Hepatocyte (in vitro differentiated cells): ENCODE measurements around the gene HADHA. TPM values are rescaled to one million over a fixed set of nuclear protein-coding genes. Genes with fewer than 3 reads are reported as not detected.

Experiments used
- DNase-seq: peaks from one replicate; pipeline ENCODE4 v3.0.0-alpha.2; 2016; ENCODE audit warnings: low spot score
- H2AFZ ChIP-seq: fragments of 200-600 bp; sonication (generic); 2 replicates; pipeline ENCODE4 v1.6.0; 2016; ENCODE audit warnings: antibody characterized with exemption, mild to moderate bottlenecking
- H3K27ac ChIP-seq: fragments of 200-600 bp; sonication (generic); 2 replicates; pipeline ENCODE4 v1.5.1; 2016; ENCODE audit warnings: mild to moderate bottlenecking
- H3K27me3 ChIP-seq: fragments of 200-600 bp; sonication (generic); 2 replicates; pipeline ENCODE4 v1.6.1; 2016
- H3K36me3 ChIP-seq: fragments of 200-600 bp; sonication (generic); replicated peaks from 2 replicates; pipeline ENCODE4 v1.5.1; 2016; ENCODE audit warnings: low read depth; ENCODE audit not compliant: insufficient read depth
- H3K4me1 ChIP-seq: fragments of 200-600 bp; sonication (generic); 2 replicates; pipeline ENCODE4 v1.5.1; 2016; ENCODE audit warnings: mild to moderate bottlenecking, moderate library complexity; ENCODE audit not compliant: insufficient read depth
- H3K4me2 ChIP-seq: fragments of 200-600 bp; sonication (generic); 2 replicates; pipeline ENCODE4 v1.6.0; 2016
- H3K4me3 ChIP-seq: fragments of 200-600 bp; sonication (generic); 2 replicates; pipeline ENCODE4 v1.5.1; 2016; ENCODE audit warnings: mild to moderate bottlenecking
- H3K79me2 ChIP-seq: fragments of 200-600 bp; sonication (generic); 2 replicates; pipeline ENCODE4 v1.6.0; 2017; ENCODE audit warnings: mild to moderate bottlenecking
- H3K9me2 ChIP-seq: fragments of 200-600 bp; sonication (generic); replicated peaks from 2 replicates; pipeline ENCODE4 v1.6.0; 2017; ENCODE audit warnings: mild to moderate bottlenecking; ENCODE audit not compliant: insufficient read depth
- H3K9me3 ChIP-seq: fragments of 200-600 bp; sonication (generic); 2 replicates; pipeline ENCODE4 v1.5.1; 2016; ENCODE audit warnings: low read depth, mild to moderate bottlenecking
- H4K20me1 ChIP-seq: fragments of 200-600 bp; sonication (generic); 2 replicates; pipeline ENCODE4 v1.6.0; 2016; ENCODE audit warnings: mild to moderate bottlenecking; ENCODE audit not compliant: insufficient read depth, poor library complexity, severe bottlenecking
- CTCF ChIP-seq: fragments of 200-600 bp; sonication (generic); IDR thresholded peaks from 2 replicates; pipeline ENCODE4 v1.5.1; 2016; ENCODE audit warnings: antibody characterized with exemption, mild to moderate bottlenecking; ENCODE audit not compliant: poor library complexity
- EZH2 ChIP-seq: fragments of 200-600 bp; sonication (generic); IDR thresholded peaks from 2 replicates; pipeline ENCODE4 v1.6.1; 2016; ENCODE audit warnings: antibody characterized with exemption, mild to moderate bottlenecking, borderline replicate concordance
- EZH2phosphoT487 ChIP-seq: fragments of 200-600 bp; sonication (generic); IDR thresholded peaks from one replicate; pipeline ENCODE4 v1.6.1; 2018; ENCODE audit warnings: antibody characterized with exemption, mild to moderate bottlenecking, low read depth, moderate library complexity; ENCODE audit not compliant: unreplicated experiment, severe bottlenecking
- WGBS: methylation state at CpG from one replicate; pipeline ENCODE4 v1.1.6; 2016; ENCODE audit warnings: low lambda C conversion rate; ENCODE audit errors: missing lambda C conversion rate; 5-methylcytosine and 5-hydroxymethylcytosine counted together
- polyA plus RNA-seq: library from polyadenylated mRNA; unstranded; fragments of >200 nt; fragmentation: Nextera tagmentation; extraction: Ambion mirVana; gene quantifications from 2 replicates; pipeline ENCODE4 v1.2.1, GENCODE V29; 2016
- total RNA-seq: library from RNA; depleted of rRNA; stranded (reverse); fragments of >200 nt; gene quantifications from 2 replicates; pipeline ENCODE4 v1.2.3, GENCODE V29; 2014

Gene HADHA
- total and polyA plus RNA-seq, 2 experiments from 2014 or later = 125 to 149 TPM

- no peaks in the 10 kb centered on the region for H3K9me3 ChIP-seq
- 97% methylated on average over 4 of the region's 4 CpGs for WGBS
- no peak overlapping the region for H3K27ac ChIP-seq
- no peak overlapping the region for H3K4me3 ChIP-seq
- no peaks in the 10 kb centered on the region for H3K27me3 ChIP-seq
- H3K79me2 ChIP-seq = no peaks in the 10 kb centered on the region
- H2AFZ ChIP-seq = no peak overlapping the region
- no peak overlapping the region for H3K4me2 ChIP-seq
- no peaks in the 10 kb centered on the region for H3K4me1 ChIP-seq
- H3K9me2 ChIP-seq = no peaks in the 10 kb centered on the region
- TF ChIP-seq EZH2 (no peak), EZH2phosphoT487 (no peak)
- DNase-seq = no peak
- peaks cover 4% of the 10 kb centered on the region for H4K20me1 ChIP-seq
- H3K36me3 ChIP-seq = peaks cover 4% of the 10 kb centered on the region
Observed at GRCh38 chr2:26216587-26216986, 27.8 kb downstream of the HADHA start.

- no peak overlapping the region for H3K4me3 ChIP-seq
- H4K20me1 ChIP-seq = peaks cover 4% of the 10 kb centered on the region
- DNase-seq = no peak
- 100% methylated on average over 1 of the region's 1 CpG for WGBS
- H3K4me2 ChIP-seq = no peak overlapping the region
- TF ChIP-seq EZH2 = no peak
- TF ChIP-seq EZH2phosphoT487 = no peak
- no peak for TF ChIP-seq CTCF
- no peaks in the 10 kb centered on the region for H3K27me3 ChIP-seq
- H3K36me3 ChIP-seq = peaks cover 4% of the 10 kb centered on the region
- no peaks in the 10 kb centered on the region for H3K79me2 ChIP-seq
- H3K4me1 ChIP-seq = no peaks in the 10 kb centered on the region
- H3K9me2 ChIP-seq = no peaks in the 10 kb centered on the region
- H3K27ac ChIP-seq = no peak overlapping the region
- H3K9me3 ChIP-seq = no peaks in the 10 kb centered on the region
- H2AFZ ChIP-seq = no peak overlapping the region
Observed at GRCh38 chr2:26215833-26216232, 28.6 kb downstream of the HADHA start.

- WGBS = 90% methylated on average over 1 of the region's 1 CpG
- H3K9me2 ChIP-seq = no peaks in the 10 kb centered on the region
- no peak overlapping the region for H3K4me3 ChIP-seq
- H3K9me3 ChIP-seq = no peaks in the 10 kb centered on the region
- H3K27me3 ChIP-seq = no peaks in the 10 kb centered on the region
- H3K79me2 ChIP-seq = no peaks in the 10 kb centered on the region
- H2AFZ ChIP-seq = no peak overlapping the region
- H3K4me1 ChIP-seq = no peaks in the 10 kb centered on the region
- TF ChIP-seq EZH2phosphoT487 = no peak
- TF ChIP-seq CTCF = no peak
- TF ChIP-seq EZH2 = no peak
- peaks cover 4% of the 10 kb centered on the region for H4K20me1 ChIP-seq
- DNase-seq = no peak
- no peak overlapping the region for H3K27ac ChIP-seq
- peaks cover 2% of the 10 kb centered on the region for H3K36me3 ChIP-seq
- no peak overlapping the region for H3K4me2 ChIP-seq
Observed at GRCh38 chr2:26214759-26215158, 29.7 kb downstream of the HADHA start.

- H3K27me3 ChIP-seq = no peaks in the 10 kb centered on the region
- WGBS = 93% methylated on average over 5 of the region's 5 CpGs
- no peak for DNase-seq
- no peak overlapping the region for H3K27ac ChIP-seq
- no peak overlapping the region for H3K4me2 ChIP-seq
- H4K20me1 ChIP-seq = peaks cover under 1% of the 10 kb centered on the region
- no peaks in the 10 kb centered on the region for H3K36me3 ChIP-seq
- no peak overlapping the region for H3K4me3 ChIP-seq
- H3K9me3 ChIP-seq = no peaks in the 10 kb centered on the region
- H3K4me1 ChIP-seq = no peaks in the 10 kb centered on the region
- no peak for TF ChIP-seq EZH2
- TF ChIP-seq EZH2phosphoT487 = no peak
- no peak for TF ChIP-seq CTCF
- H2AFZ ChIP-seq = no peak overlapping the region
- H3K79me2 ChIP-seq = no peaks in the 10 kb centered on the region
- H3K9me2 ChIP-seq = no peaks in the 10 kb centered on the region
Observed at GRCh38 chr2:26212011-26212410, 32.4 kb downstream of the HADHA start.
